ENCODE data around the gene RHOBTB1.

- TF ChIP-seq CTCF (IDR thresholded peaks at IDR 0.05; ENCODE audit: low read length) (no peak), EZH2 (IDR thresholded peaks at IDR 0.05; ENCODE audit: borderline replicate concordance, low read length) (no peak)
Observed at GRCh38 chr10:60990663-60991062, 46.7 kb upstream of the RHOBTB1 start.

Measured in OCI-LY1 (cell line).